ENCODE results near the gene BLOC1S1. TPM values are rescaled to one million over a fixed set of nuclear protein-coding genes. Genes with fewer than 3 reads are reported as not detected.

BLOC1S1 gene
- total RNA-seq, 1 donor from 2014 or later, result 73.9 TPM

DNA sequence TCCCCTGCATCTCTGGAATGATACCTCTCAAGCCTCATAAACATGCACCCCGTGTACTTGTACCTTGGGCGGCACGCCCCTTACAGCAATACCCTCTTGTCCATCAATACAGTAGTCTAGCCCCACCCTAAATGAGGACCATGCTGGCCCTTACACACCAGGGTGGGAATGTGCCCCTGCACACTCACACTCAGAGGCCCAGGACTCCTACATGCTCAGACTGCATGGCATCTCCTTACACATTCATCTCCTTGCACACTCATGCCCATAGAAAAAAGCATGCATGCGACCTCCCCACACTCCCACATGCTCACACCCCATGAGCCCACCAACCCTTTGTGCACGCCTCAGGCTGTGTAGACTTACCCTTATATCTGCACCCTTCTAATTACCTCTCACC, 30.2 kb upstream of the BLOC1S1 start:
- Mint-ChIP-seq H3K36me3 (ENCODE audit: low read depth) (no peaks in the 10 kb centered on the region), H3K4me1 (ENCODE audit: low read depth) (peaks cover 6% of the 10 kb centered on the region), H3K4me3 (ENCODE audit: low read depth) (no peak overlapping the region), H3K27me3 (ENCODE audit: low read depth) (peaks cover 12% of the 10 kb centered on the region), H3K27ac (no peak overlapping the region), H3K9me3 (no peaks in the 10 kb centered on the region)
- no peak for DNase-seq (ENCODE audit: low spot score)
- intact Hi-C loops (cut with micrococcal nuclease), result no loop called here

DNA sequence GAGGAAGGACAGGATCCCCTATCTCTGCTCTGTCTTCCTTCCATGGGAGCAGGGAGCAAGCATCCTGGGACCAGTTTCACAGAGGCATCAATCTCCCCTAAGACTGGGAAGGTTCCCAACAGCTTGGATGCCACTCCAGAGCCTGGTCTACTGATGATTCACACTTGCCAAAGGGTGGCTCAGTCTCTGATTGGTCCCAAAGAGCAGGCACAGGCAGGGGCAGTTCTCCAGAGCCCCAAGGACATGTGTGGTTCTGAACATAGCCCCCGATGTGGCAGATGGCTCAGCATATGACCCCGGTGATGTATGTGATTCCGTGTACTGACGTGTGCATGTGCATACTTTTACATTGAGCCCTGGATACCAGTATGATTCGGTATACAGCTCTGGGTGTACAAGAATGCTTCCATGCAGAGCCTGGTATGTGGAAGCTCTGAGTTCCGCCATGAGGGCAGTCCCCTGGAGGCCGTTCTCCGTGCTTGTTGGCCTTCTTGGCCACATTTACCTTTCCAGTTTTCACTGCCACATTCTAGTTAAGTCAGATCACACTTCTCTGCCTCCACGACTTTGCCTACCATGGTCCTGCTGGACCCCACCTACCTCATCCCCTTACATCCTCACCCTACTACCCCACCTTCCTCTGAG, 29.4 kb upstream of the BLOC1S1 start:
- no peak overlapping the region for H3K27ac Mint-ChIP-seq
- peaks cover 3% of the 10 kb centered on the region for H3K4me1 Mint-ChIP-seq (ENCODE audit: low read depth)
- peaks cover 5% of the 10 kb centered on the region for H3K27me3 Mint-ChIP-seq (ENCODE audit: low read depth)
- no peaks in the 10 kb centered on the region for H3K36me3 Mint-ChIP-seq (ENCODE audit: low read depth)
- intact Hi-C loops (cut with micrococcal nuclease), result no loop called here
- H3K9me3 Mint-ChIP-seq, result no peaks in the 10 kb centered on the region
- no peak overlapping the region for H3K4me3 Mint-ChIP-seq (ENCODE audit: low read depth)
- DNase-seq (ENCODE audit: low spot score), result no peak

DNA sequence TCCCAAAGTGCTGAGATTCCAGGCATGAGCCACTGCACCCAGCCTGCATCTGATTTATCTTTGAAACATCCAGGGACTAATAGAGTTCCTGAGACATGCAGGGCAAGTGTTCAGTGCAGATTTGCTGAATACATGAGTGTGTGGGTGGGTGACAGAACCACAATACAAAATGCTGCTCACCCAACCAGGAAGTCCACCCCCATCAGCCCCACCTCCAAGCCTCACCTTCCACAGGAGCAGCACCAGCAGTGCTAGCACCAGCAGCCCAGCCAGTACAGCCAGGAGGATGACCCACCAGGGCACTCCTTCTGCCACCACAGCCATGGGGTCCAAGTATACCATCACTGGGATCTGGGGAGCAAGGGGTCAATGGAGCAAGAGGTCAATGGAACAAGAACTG, 28.1 kb upstream of the BLOC1S1 start:
- no peak overlapping the region for H3K27ac Mint-ChIP-seq
- H3K36me3 Mint-ChIP-seq (ENCODE audit: low read depth), result no peaks in the 10 kb centered on the region
- H3K4me1 Mint-ChIP-seq (ENCODE audit: low read depth), result peaks cover 3% of the 10 kb centered on the region
- DNase-seq (ENCODE audit: low spot score), result no peak
- H3K4me3 Mint-ChIP-seq (ENCODE audit: low read depth), result no peak overlapping the region
- intact Hi-C loops (cut with micrococcal nuclease), result no loop called here
- H3K9me3 Mint-ChIP-seq, result no peaks in the 10 kb centered on the region
- no peaks in the 10 kb centered on the region for H3K27me3 Mint-ChIP-seq (ENCODE audit: low read depth)

DNA sequence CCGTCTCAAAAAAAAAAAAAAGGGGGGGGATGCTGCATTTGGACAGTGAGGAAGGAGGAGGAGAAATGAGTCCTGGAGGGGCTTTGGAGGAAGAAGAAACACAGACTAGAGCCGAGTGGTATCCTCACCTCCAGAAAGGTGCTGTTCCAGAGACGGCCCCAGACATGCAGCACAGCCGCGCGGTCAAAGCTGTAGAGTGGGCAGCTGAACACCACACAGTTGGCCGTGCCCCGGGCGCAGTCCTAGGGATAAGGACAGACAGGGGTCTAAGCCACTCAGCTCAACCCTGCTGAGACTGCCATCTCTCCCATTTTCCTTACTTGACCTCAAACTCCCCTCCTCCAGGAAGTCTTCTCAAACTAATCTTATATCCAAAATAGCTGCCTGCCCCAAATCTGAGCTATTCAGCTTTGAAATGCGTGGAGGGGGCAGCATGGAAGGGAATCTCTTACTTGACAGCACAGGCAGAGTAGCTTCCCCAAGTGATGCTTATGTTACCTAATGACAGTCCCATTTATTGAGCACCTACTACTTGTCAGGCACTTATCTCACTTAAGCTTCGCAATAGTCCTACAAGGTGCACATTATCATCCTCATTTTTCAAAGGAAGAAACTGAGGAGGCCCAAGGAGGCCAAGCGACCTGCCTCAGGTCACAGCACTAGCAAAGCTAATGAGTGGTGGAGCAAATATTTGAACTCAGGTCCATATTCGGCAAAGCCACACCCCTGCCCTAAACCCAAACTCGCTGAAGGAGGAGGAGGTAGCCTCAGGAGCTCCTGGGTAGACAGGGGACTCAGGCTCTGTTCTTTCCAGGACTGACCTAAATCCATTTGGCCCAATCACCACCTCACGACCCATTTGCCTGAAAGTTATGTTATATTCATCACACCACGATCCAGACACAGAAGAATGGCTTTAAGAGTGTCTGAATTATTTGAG, 26.9 kb upstream of the BLOC1S1 start:
- no peaks in the 10 kb centered on the region for H3K36me3 Mint-ChIP-seq (ENCODE audit: low read depth)
- DNase-seq (ENCODE audit: low spot score), result no peak
- no peaks in the 10 kb centered on the region for H3K27me3 Mint-ChIP-seq (ENCODE audit: low read depth)
- intact Hi-C loops (cut with micrococcal nuclease), result no loop called here
- no peaks in the 10 kb centered on the region for H3K9me3 Mint-ChIP-seq
- no peak overlapping the region for H3K4me3 Mint-ChIP-seq (ENCODE audit: low read depth)
- H3K27ac Mint-ChIP-seq, result no peak overlapping the region
- H3K4me1 Mint-ChIP-seq (ENCODE audit: low read depth), result peaks cover 3% of the 10 kb centered on the region

DNA sequence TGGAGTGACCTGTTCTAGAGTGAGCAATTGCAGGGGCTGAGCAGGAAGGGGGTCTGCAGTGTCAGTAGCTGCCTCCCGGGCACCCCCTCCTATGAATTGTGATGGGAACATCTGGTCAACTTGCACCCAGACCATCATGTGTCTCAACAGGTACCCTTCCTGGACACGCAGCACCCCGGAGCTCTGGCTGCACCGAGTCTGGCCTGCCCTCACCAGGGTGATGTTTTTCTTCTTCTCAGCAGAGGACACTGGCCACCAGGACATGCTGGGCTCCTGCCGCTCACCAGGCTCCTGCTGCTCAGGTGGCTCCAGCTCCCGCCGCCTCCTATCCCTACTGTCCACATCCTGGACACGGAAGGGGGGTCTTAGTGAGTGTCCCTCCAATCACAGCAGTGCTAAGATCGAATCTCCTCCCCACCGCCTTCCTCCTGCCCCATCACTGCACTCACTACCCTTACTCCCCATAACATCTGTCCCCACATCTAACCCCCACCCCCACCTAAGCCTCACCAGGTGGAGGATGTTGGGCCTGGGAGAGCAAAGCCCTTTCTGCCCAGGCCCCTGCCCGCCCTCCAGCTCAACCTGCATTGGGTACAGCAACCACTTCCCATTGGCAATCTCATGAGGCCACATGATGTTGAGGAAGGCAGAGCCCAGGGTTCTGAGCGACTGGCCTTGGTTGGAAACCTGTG, 23.1 kb upstream of the BLOC1S1 start:
- DNase-seq (ENCODE audit: low spot score), result no peak
- Mint-ChIP-seq H3K27ac (no peak overlapping the region), H3K4me1 (ENCODE audit: low read depth) (peaks cover 2% of the 10 kb centered on the region), H3K9me3 (no peaks in the 10 kb centered on the region), H3K27me3 (ENCODE audit: low read depth) (no peaks in the 10 kb centered on the region), H3K4me3 (ENCODE audit: low read depth) (no peak overlapping the region), H3K36me3 (ENCODE audit: low read depth) (no peaks in the 10 kb centered on the region)
- intact Hi-C loops (cut with micrococcal nuclease), result no loop called here

DNA sequence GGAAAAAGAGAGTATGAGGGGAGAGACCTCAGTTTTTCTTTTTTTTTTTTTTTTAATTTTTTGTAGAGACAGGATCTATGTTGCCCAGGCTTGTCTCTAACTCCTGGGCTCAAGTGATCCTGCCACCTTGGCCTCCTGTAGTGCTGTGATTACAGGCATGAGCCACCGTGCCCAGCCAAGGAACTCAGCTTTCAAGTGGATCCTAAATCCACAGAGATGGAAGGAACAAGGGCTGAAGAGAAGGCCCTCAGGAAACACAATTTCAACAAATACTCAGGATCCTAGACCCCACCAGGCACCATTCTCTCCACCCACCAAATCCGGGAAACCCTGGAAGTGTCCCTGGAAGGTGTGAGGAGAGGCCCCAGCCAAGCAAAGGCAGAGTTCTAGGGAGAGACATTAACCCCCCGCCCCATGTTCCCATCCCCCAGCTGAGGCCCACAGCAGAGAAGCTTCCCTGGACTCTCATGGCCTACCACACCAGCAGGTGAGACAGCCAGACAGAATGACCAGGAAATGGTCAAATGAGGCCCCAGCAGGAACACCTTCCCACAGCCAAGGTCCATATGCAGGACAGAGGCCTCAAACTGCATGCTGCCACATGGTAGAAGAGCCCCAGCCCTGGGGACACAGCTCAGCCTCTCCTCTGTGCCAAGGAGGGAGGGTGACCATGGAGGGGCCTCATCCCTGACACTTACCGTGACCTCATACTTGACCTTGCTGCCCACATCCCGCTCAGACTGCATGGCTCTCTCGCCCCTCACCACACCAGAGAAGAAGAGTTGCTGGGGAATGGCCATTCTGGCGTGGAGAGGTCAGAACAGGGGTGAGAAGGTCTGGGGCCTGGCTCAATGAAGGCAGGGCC, 22.3 kb upstream of the BLOC1S1 start:
- no peaks in the 10 kb centered on the region for H3K36me3 Mint-ChIP-seq (ENCODE audit: low read depth)
- intact Hi-C loops (cut with micrococcal nuclease), result no loop called here

DNA sequence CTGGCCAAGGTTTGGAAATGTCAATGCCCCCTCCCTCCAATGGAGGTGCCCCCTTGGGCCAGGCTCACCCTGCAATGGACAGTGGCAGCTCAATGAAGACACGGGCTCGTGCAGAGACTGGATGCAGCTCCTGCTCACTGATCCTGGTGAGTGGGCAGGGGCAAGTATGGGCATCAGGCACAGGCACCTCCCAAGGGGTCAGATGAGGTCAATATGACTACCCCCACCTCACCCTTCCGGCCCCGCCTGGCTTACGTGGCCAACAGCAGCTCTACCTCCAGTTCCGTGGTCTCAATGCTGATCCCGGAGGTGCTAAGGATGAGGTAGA, 21.7 kb upstream of the BLOC1S1 start:
- H3K4me3 Mint-ChIP-seq (ENCODE audit: low read depth), result no peak overlapping the region
- no peaks in the 10 kb centered on the region for H3K4me1 Mint-ChIP-seq (ENCODE audit: low read depth)
- no peak for DNase-seq (ENCODE audit: low spot score)
- intact Hi-C loops (cut with micrococcal nuclease), result no loop called here
- H3K27me3 Mint-ChIP-seq (ENCODE audit: low read depth), result no peaks in the 10 kb centered on the region
- no peaks in the 10 kb centered on the region for H3K36me3 Mint-ChIP-seq (ENCODE audit: low read depth)
- no peaks in the 10 kb centered on the region for H3K9me3 Mint-ChIP-seq
- no peak overlapping the region for H3K27ac Mint-ChIP-seq

More for the DNA sequence above, 22.3 kb upstream of the BLOC1S1 start:
- no peak overlapping the region for H3K27ac Mint-ChIP-seq
- DNase-seq (ENCODE audit: low spot score), result no peak
- H3K27me3 Mint-ChIP-seq (ENCODE audit: low read depth), result no peaks in the 10 kb centered on the region
- H3K9me3 Mint-ChIP-seq, result no peaks in the 10 kb centered on the region
- H3K4me1 Mint-ChIP-seq (ENCODE audit: low read depth), result no peaks in the 10 kb centered on the region
- no peak overlapping the region for H3K4me3 Mint-ChIP-seq (ENCODE audit: low read depth)

DNA sequence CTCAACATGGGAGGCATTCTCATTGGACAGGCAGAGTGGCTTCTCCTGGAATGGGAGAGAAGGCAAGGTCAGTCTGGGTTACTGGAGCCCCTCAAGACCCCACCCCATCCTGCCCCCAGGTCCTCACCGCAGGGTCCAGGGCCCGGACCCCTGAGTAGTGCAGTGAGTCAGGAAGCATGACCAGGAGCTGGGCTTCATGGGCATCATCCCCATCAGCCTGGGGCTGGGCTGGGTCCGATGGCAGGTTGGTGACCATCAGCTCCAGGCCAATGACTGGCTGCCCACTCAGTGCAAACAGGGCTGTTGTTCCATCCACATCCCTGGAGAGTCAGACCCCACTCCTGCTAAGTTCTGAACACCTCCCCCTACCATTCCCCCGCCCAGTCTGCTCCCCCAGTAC, 21.2 kb upstream of the BLOC1S1 start:
- no peaks in the 10 kb centered on the region for H3K4me1 Mint-ChIP-seq (ENCODE audit: low read depth)
- no peak for DNase-seq (ENCODE audit: low spot score)
- no peak overlapping the region for H3K27ac Mint-ChIP-seq
- intact Hi-C loops (cut with micrococcal nuclease), result no loop called here
- H3K27me3 Mint-ChIP-seq (ENCODE audit: low read depth), result no peaks in the 10 kb centered on the region
- no peak overlapping the region for H3K4me3 Mint-ChIP-seq (ENCODE audit: low read depth)
- H3K36me3 Mint-ChIP-seq (ENCODE audit: low read depth), result no peaks in the 10 kb centered on the region
- H3K9me3 Mint-ChIP-seq, result no peaks in the 10 kb centered on the region

DNA sequence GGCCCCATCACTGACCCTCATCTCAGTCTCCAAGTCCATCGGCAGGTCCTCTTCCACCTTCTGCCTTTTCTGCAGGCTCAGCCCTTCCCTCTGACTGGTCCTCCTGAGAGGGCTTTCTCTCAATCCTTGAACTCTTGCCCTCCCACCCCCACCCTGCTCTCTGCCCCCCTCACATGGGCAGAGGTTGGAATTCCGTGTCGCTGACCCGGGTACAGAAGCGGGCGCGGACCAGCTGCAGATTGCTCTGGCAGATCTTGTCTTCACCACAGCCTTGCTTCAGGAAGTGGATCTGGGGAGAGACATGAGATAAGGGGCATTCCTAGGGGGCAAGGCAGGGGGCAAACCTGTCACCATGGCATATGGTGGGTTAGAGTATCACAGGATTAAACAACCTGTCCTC, 20.5 kb upstream of the BLOC1S1 start:
- no peak for DNase-seq (ENCODE audit: low spot score)
- no peak overlapping the region for H3K4me3 Mint-ChIP-seq (ENCODE audit: low read depth)
- H3K9me3 Mint-ChIP-seq, result no peaks in the 10 kb centered on the region
- H3K4me1 Mint-ChIP-seq (ENCODE audit: low read depth), result no peaks in the 10 kb centered on the region
- no peaks in the 10 kb centered on the region for H3K36me3 Mint-ChIP-seq (ENCODE audit: low read depth)
- intact Hi-C loops (cut with micrococcal nuclease), result no loop called here
- no peak overlapping the region for H3K27ac Mint-ChIP-seq
- no peaks in the 10 kb centered on the region for H3K27me3 Mint-ChIP-seq (ENCODE audit: low read depth)

DNA sequence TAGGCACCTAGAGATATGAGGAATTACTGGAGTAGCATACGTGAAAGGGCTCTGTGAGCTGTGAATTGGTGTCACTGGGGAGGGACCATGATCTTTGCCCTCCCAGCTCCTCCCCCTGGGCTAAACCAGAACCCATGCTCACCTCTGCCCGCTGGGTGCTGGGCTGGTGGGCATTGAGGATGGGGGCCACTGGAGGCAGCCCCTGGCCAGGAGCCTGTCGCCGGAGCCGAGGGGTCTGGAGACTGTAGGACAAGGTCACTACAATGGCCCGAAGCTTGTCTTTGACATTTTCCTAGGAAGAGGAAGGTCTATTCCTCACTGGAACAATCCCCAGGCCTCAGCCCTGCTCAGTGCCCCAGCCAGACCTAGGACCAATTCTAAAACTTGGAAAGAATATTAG, 19.7 kb upstream of the BLOC1S1 start:
- intact Hi-C loops (cut with micrococcal nuclease), result no loop called here
- Mint-ChIP-seq H3K4me1 (ENCODE audit: low read depth) (no peaks in the 10 kb centered on the region), H3K9me3 (no peaks in the 10 kb centered on the region), H3K36me3 (ENCODE audit: low read depth) (no peaks in the 10 kb centered on the region), H3K27ac (no peak overlapping the region), H3K27me3 (ENCODE audit: low read depth) (no peaks in the 10 kb centered on the region), H3K4me3 (ENCODE audit: low read depth) (no peak overlapping the region)
- no peak for DNase-seq (ENCODE audit: low spot score)

DNA sequence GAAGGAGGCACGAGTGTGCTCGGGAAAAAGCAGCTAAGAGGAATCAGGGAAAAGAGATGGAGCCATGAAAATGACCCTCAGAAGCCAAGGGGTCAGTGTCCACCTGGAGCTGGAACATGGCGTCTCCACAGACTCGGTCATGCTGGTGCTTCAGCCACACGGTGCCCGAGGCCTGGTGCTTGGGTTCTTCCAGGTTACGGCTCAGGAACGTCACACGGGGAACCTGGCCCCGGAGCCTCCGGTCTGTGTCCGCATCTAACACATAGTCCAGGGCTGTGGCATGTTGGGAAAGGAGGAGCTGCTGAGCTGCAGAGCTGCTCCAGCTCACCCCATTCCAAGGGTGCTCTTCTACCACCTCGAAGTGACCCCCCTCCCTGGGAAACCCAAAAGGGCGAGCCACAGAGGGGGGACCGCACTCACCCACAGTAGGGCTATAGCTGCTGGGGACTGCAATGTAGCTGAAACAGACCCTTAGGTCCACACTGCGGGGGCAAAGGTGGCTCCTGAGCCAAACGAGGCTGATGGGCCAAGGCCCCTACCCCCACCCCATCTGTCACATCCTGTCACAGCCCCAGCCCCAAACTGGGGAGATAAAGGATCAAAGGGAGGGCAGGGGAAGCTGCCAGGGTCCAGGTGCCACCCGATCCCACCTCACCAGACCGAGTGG, 18.9 kb upstream of the BLOC1S1 start:
- H3K27ac Mint-ChIP-seq, result no peak overlapping the region
- no peak overlapping the region for H3K4me3 Mint-ChIP-seq (ENCODE audit: low read depth)
- no peaks in the 10 kb centered on the region for H3K36me3 Mint-ChIP-seq (ENCODE audit: low read depth)
- H3K4me1 Mint-ChIP-seq (ENCODE audit: low read depth), result no peaks in the 10 kb centered on the region
- no peaks in the 10 kb centered on the region for H3K27me3 Mint-ChIP-seq (ENCODE audit: low read depth)
- H3K9me3 Mint-ChIP-seq, result no peaks in the 10 kb centered on the region
- no peak for DNase-seq (ENCODE audit: low spot score)
- intact Hi-C loops (cut with micrococcal nuclease), result no loop called here

DNA sequence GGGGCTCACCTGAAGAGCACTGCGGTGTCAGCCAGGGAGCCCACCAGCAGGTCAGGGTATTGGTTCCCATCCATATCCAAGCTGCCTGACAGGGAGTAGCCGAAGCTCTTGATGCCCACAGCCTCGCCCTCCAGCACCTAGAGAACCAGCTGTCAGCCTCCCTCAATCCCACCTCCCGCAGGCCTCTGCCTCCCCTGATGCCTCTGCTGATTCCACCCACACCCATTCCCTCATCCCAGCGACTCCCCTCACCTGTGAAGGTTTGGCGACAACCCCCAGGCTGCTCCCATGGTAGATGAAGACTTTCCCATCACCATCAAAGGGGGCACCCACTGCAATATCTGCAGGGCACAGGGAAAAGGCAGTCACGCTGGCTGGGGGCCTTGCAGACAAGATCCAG, 18.2 kb upstream of the BLOC1S1 start:
- Mint-ChIP-seq H3K27ac (no peak overlapping the region), H3K4me3 (ENCODE audit: low read depth) (no peak overlapping the region), H3K27me3 (ENCODE audit: low read depth) (no peaks in the 10 kb centered on the region), H3K9me3 (no peaks in the 10 kb centered on the region), H3K36me3 (ENCODE audit: low read depth) (no peaks in the 10 kb centered on the region), H3K4me1 (ENCODE audit: low read depth) (no peaks in the 10 kb centered on the region)
- intact Hi-C loops (cut with micrococcal nuclease), result no loop called here
- DNase-seq (ENCODE audit: low spot score), result no peak

Data from activated T-helper 2 cell treated with anti-CD3 and anti-CD28 coated beads, Interferon-gamma antibody, Interleukin-2, Interleukin-4, amounts not matched to agents 10 μg/mL and 5 μg/mL and 100 μg/mL, durations not matched to agents 14 hours and 24 hours and 36 hours (primary cell).